ENCODE results near the gene TNNI3K.

Gene TNNI3K

GRCh38 chr1:74502858-74503257 is 267.7 kb downstream of the TNNI3K start:
- DNase-seq (ENCODE audit: low spot score) = no peak

DNA sequence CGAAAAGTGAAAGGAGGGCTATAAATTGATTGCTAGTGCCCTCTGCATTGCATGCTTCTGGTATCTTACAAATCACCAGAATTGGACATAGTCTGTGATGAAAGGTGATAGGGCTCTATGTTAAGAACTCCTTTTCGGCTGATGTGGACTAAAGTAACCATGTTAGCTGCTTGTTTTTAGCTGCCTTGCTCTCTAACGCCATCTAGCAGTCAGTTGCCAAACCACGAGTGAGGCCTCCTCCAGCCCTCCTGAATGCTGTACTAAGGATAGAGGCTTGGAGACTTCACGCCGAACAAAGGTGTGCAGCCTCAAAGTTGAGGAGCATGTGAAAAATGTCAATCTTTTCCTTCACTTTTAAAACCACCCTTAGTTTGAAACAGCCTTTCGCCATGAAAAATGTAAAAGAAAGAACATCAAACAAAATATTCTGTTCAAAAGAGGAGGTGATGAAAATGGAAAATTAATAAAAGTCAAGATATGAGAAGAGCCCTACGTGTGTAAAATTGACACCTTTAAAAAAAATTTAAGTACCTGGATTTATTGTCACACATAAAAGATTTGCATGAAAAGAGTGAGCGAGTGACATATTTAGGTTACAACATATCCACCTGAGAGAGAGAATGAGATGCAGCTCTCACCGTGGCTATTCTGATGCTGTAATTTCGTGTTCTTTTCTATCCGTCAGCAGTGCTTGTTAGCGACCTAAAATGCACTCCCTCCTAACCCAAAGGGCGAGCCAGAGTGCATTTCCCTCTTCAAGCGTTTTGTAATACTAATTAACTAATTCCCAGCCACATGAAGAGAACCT is 269.1 kb downstream of the TNNI3K start:
- DNase-seq (ENCODE audit: low spot score) = peak; percentile 42

DNA sequence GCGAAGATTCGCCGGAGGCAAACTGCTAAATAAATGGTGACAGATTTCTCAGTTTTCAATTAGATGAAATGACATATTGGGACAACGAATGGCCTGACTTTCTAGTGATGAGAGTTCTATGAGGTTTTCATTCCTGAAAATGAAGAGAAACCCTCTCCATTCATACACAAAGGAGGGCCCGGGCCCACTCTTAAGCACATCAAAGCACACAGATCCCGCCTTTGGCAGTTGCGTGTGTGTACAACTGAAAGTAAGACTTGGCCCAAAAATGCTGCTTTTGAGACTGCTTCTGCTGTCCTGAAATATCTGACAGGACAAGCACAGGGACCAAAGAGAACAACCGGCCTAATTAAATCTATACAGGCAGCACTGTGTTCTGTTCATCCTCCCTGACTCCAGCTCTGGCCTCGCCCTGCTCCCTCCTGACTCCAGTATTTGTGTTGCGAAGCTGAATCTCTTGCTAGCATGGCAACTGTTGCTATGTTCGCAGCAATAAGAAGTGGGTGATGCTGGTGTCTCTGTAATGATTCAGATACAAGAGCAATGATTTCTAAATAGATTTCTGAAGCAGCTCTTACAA is 269.8 kb downstream of the TNNI3K start:
- DNase-seq (ENCODE audit: low spot score) = no peak

GRCh38 chr1:74505928-74506710 is 270.9 kb downstream of the TNNI3K start:
- no peak for DNase-seq (ENCODE audit: low spot score)

GRCh38 chr1:74508449-74508848 is 273.3 kb downstream of the TNNI3K start:
- DNase-seq (ENCODE audit: low spot score) = no peak

GRCh38 chr1:74512170-74512915 is 277.2 kb downstream of the TNNI3K start, which contains the start of gene LRRC53:
TSS of gene LRRC53 (minus strand) at chr1:74512611. CDS start at chr1:74483349, 29,262 bp downstream.
- DNase-seq (ENCODE audit: low spot score) = no peak

DNA sequence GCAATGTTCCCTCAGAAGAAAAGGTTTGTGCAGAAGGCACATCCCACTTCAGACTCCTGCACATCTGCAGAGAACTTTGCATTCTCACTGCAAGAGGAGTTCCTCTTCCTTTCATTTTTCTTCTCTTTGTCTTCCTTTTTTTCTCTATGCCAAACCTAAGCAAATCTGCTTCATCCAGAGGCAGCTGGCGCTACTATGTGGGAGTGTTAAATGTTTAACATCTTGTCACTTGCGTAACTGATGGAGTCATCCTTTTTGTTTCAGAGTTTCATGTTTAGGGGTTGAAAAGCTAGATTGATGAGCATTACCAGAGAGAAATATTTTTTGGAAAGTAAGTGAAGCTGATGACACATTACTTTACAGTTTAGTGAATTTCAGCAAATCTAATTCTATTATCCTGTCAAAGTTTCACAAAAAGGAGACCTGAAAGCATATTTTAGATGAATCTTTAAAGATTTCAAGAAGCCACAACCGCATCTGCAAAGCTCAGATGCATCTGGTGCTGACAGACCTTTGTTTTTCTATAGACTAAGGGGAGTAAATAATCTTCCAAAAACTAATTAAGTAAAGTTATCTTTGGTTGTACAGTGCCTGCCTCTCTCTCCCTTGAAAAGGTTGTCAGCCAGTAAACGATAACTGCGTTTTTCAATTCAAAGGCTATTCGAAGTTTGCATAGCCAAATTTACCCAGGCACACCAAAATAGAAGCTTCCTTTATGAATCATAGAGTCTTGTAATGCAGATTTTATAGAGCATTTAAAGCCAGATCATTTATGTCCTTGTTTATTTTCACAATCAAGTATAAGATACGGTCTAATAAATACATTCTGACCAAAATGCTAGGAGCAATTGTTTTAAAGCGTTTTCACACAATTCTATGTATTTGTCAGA is 278.5 kb downstream of the TNNI3K start:
- DNase-seq (ENCODE audit: low spot score) = no peak

- no peak for DNase-seq (ENCODE audit: low spot score)
Measured at GRCh38 chr1:74517599-74518051, 282.4 kb downstream of the TNNI3K start.

- no peak for DNase-seq (ENCODE audit: low spot score)
Measured at GRCh38 chr1:74522148-74522547, 287.0 kb downstream of the TNNI3K start.

- DNase-seq (ENCODE audit: low spot score) = no peak
Measured at GRCh38 chr1:74523873-74524480, 288.8 kb downstream of the TNNI3K start.

GRCh38 chr1:74526708-74527107 is 291.5 kb downstream of the TNNI3K start:
- DNase-seq (ENCODE audit: low spot score) = no peak

GRCh38 chr1:74528123-74528522 is 292.9 kb downstream of the TNNI3K start:
- no peak for DNase-seq (ENCODE audit: low spot score)

DNA sequence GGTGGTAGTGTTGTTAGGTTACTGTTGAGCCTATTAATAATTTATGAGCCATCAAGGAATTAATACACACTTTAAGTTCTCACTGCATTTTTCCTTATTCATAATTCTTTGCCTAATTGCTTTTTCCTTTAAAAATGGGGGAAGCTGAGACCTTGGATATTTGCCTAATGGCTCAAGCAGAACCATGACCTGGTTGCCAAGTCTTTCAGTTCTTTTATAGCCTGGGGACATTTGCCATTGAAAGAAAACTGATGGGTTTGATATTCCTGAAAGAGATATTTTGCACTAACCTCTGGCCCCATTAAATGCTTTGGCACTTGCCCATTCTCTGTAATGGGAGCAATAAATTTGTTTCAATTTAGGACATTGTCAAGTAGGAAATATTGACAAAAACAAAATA is 295.7 kb downstream of the TNNI3K start:
- DNase-seq (ENCODE audit: low spot score) = no peak

GRCh38 chr1:74531796-74532195 is 296.6 kb downstream of the TNNI3K start:
- DNase-seq (ENCODE audit: low spot score) = no peak

- no peak for DNase-seq (ENCODE audit: low spot score)
Measured at GRCh38 chr1:74534241-74534640, 299.1 kb downstream of the TNNI3K start.

GRCh38 chr1:74545821-74546220 is 310.6 kb downstream of the TNNI3K start:
- no peak for DNase-seq (ENCODE audit: low spot score)

GRCh38 chr1:74548961-74549750 is 314.0 kb downstream of the TNNI3K start:
- DNase-seq (ENCODE audit: low spot score) = no peak

GRCh38 chr1:74549932-74550331 is 314.7 kb downstream of the TNNI3K start:
- no peak for DNase-seq (ENCODE audit: low spot score)

- no peak for DNase-seq (ENCODE audit: low spot score)
Measured at GRCh38 chr1:74570797-74571492, 335.8 kb downstream of the TNNI3K start.

Data from COLO829 (cell line).